HepG2 (cell line): ENCODE results near the gene ZC3H4. TPM values are rescaled to one million over a fixed set of nuclear protein-coding genes. Genes with fewer than 3 reads are reported as not detected.
A peak's percentile ranks its signal among the peaks of the same experiment; 100 is the strongest.

Experiments
- ARID5B ChIP-seq: IDR thresholded peaks from 2 replicates; pipeline ENCODE4 v1.4.0; 2020; ENCODE audit warnings: mild to moderate bottlenecking, missing genetic modification reagents
- ATF3 ChIP-seq: sonication (generic); formaldehyde crosslinking; IDR thresholded peaks from 2 replicates; pipeline ENCODE4 v1.4.0; 2020; ENCODE audit warnings: missing genetic modification reagents
- CCAR2 ChIP-seq: fragments of 200-400 bp; formaldehyde crosslinking; optimal IDR thresholded peaks from 2 replicates; pipeline ENCODE3; 2018; ENCODE audit warnings: low read depth, mild to moderate bottlenecking, low read length, moderate library complexity
- CENPBD1 ChIP-seq: sonication (generic); formaldehyde crosslinking; IDR thresholded peaks from 2 replicates; pipeline ENCODE4 v1.8.0; 2022; ENCODE audit warnings: missing genetic modification reagents, low read depth, mild to moderate bottlenecking, borderline replicate concordance
- ERF ChIP-seq: IDR thresholded peaks from 2 replicates; pipeline ENCODE4 v1.6.1; 2018; ENCODE audit warnings: missing biosample characterization, missing genetic modification reagents
- HIVEP1 ChIP-seq: sonication (generic); formaldehyde crosslinking; IDR thresholded peaks from 2 replicates; pipeline ENCODE4 v1.4.0; 2020; ENCODE audit warnings: mild to moderate bottlenecking, missing genetic modification reagents
- MED13 ChIP-seq: sonication (generic); formaldehyde crosslinking; IDR thresholded peaks from 2 replicates; pipeline ENCODE4 v1.5.0; 2020; ENCODE audit warnings: missing genetic modification reagents
- MED8 ChIP-seq: sonication (generic); formaldehyde crosslinking; IDR thresholded peaks from 2 replicates; pipeline ENCODE4 v1.8.1; 2023; ENCODE audit warnings: mild to moderate bottlenecking, missing genetic modification reagents; ENCODE audit not compliant: insufficient replicate concordance
- NFE2L1 ChIP-seq: sonication (generic); formaldehyde crosslinking; IDR thresholded peaks from 2 replicates; pipeline ENCODE4 v1.4.0; 2020; ENCODE audit warnings: missing genetic modification reagents, mild to moderate bottlenecking, borderline replicate concordance
- PAXIP1 ChIP-seq: sonication (generic); formaldehyde crosslinking; conservative IDR thresholded peaks from 2 replicates; pipeline ENCODE4 v1.4.0; 2020; ENCODE audit warnings: mild to moderate bottlenecking, missing genetic modification reagents, moderate library complexity
- SIN3A ChIP-seq: IDR thresholded peaks from 2 replicates; pipeline ENCODE4 v1.6.1; 2011; ENCODE audit warnings: low read depth, mild to moderate bottlenecking, control low read depth, low read length, borderline replicate concordance
- SRSF4 ChIP-seq: fragments of 200-400 bp; formaldehyde crosslinking; IDR thresholded peaks from one replicate; pipeline ENCODE4 v1.6.1; 2018; ENCODE audit warnings: mild to moderate bottlenecking, low read depth, low read length, moderate library complexity; ENCODE audit not compliant: poor library complexity, severe bottlenecking
- TEAD2 ChIP-seq: sonication (generic); formaldehyde crosslinking; IDR thresholded peaks from 2 replicates; pipeline ENCODE4 v1.9.0; 2021; ENCODE audit warnings: missing genetic modification reagents
- TFDP2 ChIP-seq: sonication (generic); formaldehyde crosslinking; IDR thresholded peaks from 2 replicates; pipeline ENCODE4 v1.4.0; 2020; ENCODE audit warnings: missing genetic modification reagents
- ZNF574 ChIP-seq: sonication (generic); formaldehyde crosslinking; IDR thresholded peaks from 2 replicates; pipeline ENCODE4 v1.4.0; 2020; ENCODE audit warnings: missing genetic modification reagents
- polyA plus RNA-seq, 8 experiments: library from polyadenylated mRNA; depleted of rRNA in 3 of 8; stranded (reverse) in 7 of 8; unstranded in 1 of 8; fragments of >200 nt; fragmentation: Illumina TruSeq in 4 of 8; extraction: Trizol in 4 of 8; gene quantifications; 2 replicates each; pipeline versions ENCODE4 v1.2.1 to v1.2.3, GENCODE V29; 2011 to 2016; ENCODE audit warnings: low read depth in 4 of 8, missing spikeins in 1 of 8, mixed read lengths in 1 of 8; ENCODE audit not compliant: insufficient read depth in 1 of 8
- total RNA-seq, 5 experiments: library from RNA; depleted of rRNA; stranded (reverse); fragments of >200 nt; fragmentation: Illumina TruSeq; extraction: Trizol; gene quantifications; 2 replicates each; pipeline ENCODE4 v1.2.3, GENCODE V29; 2016; ENCODE audit warnings: low read depth in 1 of 5

The ZC3H4 gene
- total and polyA plus RNA-seq, 2 of the 13 experiments (the other 11 are each of a cell fraction or from before 2014, with no cell fraction given): 1.8 to 10.7 TPM

GRCh38 chr19:47112997-47113849 is at the start of gene ZC3H4 (continued):
- TF ChIP-seq ZNF574 (CRISPR knock-in tag) (peak; percentile 67; the same call in 1 of the 2 replicates), CENPBD1 (CRISPR knock-in tag) (no peak), SIN3A (no peak), SRSF4 (no peak), TEAD2 (CRISPR knock-in tag) (no peak), NFE2L1 (CRISPR knock-in tag) (no peak), ERF (CRISPR knock-in tag) (peak; percentile 55; the same call in 1 of the 2 replicates), TFDP2 (CRISPR knock-in tag) (peak; percentile 78), HIVEP1 (CRISPR knock-in tag) (peak; percentile 72; the same call in 1 of the 2 replicates), PAXIP1 (peak; percentile 46; the same call in 1 of the 2 replicates), ATF3 (CRISPR knock-in tag) (peak; percentile 90), MED13 (0 out of 2 replicates have a peak, but pooled peaks have one; percentile 67), CCAR2 (no peak), ARID5B (peak; percentile 66), MED8 (peak; percentile 73)
